ENCODE data around the gene UXT. TPM values are rescaled to one million over a fixed set of nuclear protein-coding genes. Genes with fewer than 3 reads are reported as not detected.

Gene UXT
- total RNA-seq, 1 donor from 2014 or later = 75.8 TPM

GRCh38 chrX:47649271-47649670 lies 9.7 kb downstream of the UXT start:
- DNase-seq = no peak

GRCh38 chrX:47648376-47648775 lies 10.6 kb downstream of the UXT start:
- no peak for DNase-seq

DNA sequence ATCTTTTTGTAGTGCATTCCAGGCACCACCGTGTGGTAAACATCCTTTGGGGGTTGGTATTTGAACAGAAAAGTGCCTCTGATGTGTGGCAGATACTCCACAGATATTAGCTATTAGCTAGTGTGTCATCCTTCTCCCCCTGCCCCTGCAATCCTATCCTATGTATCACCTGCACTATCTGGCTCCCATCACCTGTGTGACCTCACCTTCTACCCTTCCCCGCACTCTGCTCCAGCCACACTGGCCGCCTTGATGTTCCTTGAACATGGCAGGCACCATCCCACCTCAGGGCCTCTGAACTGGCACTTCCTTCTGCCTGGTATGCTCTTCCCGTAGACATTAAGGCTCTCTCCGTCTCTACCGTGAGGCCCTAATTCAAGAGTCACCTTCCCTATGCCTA lies 12.3 kb downstream of the UXT start:
- no peak for DNase-seq

DNA sequence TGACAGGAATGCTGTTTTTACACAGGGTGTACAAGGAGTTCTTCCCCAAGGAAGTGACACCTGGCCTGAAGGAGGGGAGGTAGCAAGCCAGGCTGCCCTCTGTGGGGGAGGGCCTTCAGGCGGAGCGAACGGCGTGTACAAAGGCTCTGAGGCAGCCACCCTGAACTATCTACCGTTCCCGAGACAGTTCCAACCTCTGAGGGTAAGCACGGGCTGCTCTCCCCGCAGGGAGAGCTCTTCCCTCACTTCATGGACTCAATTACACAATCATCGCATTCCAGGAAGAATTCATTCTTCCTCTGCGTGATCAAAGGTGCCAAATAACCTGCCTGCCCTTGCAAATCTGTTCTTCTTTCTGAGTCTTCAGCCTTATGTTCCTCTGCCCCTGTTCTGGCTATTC lies 13.4 kb downstream of the UXT start:
- DNase-seq = no peak

DNA sequence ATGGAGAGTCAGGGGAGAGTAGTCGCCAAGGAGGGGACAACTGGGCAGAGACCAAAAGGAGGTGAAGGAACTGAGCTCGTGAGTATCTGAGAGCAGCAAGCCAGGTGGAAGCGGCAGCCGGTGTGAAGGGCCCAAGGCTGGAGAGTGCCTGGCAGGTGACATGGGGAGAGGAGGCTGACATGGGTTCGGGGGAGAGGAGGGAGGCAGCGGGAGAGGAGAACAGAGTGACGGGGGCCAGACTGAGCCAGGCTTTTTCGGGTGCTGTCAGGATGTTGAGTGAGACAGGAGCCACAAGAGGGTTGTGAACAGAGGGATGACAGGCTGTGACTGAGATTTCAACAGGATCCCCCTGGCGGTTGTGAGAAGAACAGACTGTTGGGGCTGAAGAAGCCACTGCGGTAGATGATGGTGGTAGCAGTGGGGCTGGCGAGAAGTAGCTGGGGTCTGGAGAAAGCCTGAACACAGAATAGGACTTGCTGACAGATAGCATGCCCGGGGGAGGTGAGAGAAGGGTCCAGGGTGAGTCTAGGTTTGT lies 14.4 kb downstream of the UXT start:
- DNase-seq = no peak

- peak; percentile 1 for DNase-seq
Measured at GRCh38 chrX:47643926-47644325, 15.1 kb downstream of the UXT start.

GRCh38 chrX:47638816-47639215 lies 20.2 kb downstream of the UXT start:
- DNase-seq = no peak

- no peak for DNase-seq
Measured at GRCh38 chrX:47637546-47638195, 21.3 kb downstream of the UXT start.

GRCh38 chrX:47634871-47635575 lies 24.0 kb downstream of the UXT start:
- no peak for DNase-seq

- no peak for DNase-seq
Measured at GRCh38 chrX:47633689-47634590, 25.0 kb downstream of the UXT start.

DNA sequence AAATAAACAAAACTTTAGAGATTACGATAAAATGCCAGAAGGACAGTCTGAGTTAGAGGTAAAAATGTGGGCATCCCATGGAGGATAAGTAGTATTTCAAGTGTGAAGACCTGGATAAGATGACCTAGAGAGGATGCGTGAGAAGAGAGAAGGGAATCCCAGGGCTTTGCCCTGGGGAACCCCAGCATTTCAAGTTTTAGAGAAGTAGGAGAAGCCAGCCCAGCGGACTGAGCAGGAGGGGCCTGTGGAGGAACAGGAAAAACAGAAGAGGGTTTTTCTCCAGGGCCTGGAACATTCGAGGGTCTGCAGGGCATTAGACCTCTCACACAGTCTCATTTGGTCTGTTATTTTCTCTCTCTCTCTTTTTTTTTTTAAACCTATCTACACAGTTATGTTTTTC lies 26.3 kb downstream of the UXT start:
- DNase-seq = no peak

GRCh38 chrX:47631676-47632075 lies 27.3 kb downstream of the UXT start:
- DNase-seq = no peak

DNA sequence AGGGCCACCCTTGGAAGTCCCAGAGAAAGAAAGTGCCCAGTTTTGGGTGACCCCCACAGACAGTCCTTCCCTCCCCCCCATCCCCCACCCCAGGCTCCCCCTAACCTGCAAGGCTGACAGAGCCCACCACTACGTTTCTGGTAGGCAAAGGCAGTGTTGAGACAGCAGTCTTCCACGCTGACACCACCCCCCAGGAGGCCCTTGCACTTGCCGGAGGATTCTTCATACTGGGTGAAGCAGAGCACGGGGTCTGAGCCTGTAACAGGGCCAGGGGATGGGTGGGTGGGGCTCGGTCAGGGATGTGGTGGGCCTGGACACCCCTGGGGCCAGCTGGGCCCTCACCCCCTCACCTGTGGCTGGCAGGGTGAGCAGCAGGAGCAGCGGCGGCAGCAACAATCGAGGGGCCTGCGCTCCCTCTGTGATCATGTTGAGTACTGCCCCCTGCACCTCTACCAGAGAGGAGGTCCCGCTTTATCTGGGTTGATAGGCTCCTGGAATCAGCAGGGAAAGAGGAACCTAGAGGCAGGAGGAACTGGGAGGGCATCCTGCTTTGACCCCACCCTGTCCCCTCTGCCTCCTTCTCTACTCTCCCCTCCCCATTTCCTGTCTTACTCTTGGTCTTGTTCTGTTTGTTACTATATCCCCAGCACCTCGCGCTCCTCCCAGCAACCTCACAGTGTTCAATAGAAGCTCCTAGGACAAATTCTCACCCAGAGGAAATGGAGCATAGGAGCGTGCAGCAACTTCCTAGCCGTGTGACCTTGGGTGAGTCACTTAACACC lies 29.4 kb downstream of the UXT start, which contains the start of gene CFP:
TSS of gene CFP (minus strand) at position 512 of the 782 bp plus-strand sequence. CDS start at position 426, 86 bp downstream.
- DNase-seq = no peak

- no peak for DNase-seq
Measured at GRCh38 chrX:47628982-47629381, 30.0 kb downstream of the UXT start.

DNA sequence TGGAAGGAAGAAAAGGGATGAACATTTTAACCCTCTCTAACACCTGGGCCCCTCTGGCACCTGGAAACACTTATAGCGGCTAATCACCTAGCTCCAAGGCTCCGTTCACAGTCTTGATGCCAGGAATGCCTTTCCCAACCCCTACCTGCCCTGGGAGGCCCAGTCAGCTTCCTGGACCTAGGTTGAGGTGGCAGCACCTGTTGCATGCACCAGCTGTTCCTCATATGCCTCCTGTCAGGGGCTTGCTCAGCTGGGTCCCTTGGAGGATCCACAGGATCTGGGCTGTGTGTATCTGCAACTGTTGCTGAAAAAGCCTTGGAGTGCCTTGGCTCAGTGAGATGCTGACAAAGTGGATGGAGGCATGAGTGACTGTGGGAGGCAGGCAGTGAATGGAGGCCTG lies 33.6 kb downstream of the UXT start:
- no peak for DNase-seq

DNA sequence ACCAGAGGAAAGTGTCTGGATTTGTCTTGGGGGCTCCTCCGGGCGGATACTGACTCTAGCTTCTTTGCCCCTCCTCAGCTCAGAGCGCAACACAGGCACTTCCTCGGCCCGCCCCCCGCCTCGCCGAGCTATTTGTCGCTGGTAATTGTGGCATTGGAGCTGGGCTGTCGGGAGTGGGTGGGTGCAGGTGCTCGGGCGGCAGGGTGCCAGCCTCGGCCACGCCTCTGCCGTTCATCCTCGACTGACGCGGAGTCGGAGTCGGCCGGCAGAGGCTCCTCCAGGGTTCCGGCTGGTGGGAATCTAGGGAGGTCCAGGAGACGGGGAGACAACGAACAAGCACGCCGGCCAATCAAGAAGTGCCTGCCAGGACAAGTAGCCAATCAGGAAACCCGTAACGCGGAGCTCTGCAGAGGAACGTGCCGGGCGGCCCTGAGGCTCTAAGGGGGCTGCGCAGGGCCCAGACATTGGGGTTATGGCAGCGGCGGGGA lies 35.4 kb downstream of the UXT start:
- DNase-seq = peak; percentile 1

DNA sequence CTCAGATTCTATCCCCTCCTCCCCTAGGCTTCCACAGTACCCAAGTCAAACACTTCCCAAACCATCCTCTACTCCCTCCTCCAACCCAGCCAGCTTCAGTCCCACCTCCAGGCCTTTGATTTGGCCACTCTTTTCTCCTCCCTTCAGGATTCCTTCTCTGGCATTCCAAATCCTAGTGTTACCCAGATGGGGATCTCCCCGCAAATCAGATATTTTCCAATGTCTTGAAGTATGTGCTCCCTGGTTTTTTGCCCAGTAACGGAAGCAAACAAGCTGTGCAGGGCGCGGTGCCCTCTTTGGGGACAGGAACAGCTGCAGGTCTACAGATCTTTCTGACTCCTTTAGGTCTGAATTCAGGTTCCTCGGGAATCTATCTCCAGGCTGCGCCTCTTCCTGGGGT lies 37.1 kb downstream of the UXT start:
- DNase-seq = no peak

- DNase-seq = no peak
Measured at GRCh38 chrX:47620303-47620685, 38.7 kb downstream of the UXT start.

DNA sequence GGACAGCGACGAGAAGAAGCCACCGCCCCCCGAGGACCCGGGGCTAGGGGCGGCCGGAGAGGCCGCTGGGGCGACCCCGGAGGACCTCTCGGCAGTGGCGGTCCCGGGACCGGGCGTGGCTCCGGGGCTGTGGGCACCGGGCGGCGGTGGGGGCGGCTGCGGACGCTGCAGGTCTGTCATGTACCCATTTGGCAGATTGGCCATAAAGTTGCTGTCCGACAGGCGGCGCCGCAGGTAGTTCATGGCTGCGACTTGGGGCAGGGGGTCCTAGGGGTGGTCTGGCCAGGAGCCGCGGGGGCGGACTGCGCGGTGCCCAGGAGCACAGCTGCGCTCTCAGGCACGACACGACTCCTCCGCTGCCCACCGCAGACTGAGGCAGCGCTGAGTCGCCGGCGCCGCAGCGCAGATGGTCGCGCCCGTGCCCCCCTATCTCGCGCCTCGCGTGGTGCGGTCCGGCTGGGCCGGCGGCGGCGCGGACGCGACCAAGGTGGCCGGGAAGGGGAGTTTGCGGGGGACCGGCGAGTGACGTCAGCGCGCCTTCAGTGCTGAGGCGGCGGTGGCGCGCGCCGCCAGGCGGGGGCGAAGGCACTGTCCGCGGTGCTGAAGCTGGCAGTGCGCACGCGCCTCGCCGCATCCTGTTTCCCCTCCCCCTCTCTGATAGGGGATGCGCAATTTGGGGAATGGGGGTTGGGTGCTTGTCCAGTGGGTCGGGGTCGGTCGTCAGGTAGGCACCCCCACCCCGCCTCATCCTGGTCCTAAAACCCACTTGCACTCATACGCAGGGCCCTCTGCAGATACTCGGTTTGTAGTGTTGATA lies 39.3 kb downstream of the UXT start, which contains the start of gene SYN1:
TSS of gene SYN1 (minus strand) at position 372 of the 817 bp plus-strand sequence. CDS start at position 243, 129 bp downstream.
- DNase-seq = peak; percentile 66

DNA sequence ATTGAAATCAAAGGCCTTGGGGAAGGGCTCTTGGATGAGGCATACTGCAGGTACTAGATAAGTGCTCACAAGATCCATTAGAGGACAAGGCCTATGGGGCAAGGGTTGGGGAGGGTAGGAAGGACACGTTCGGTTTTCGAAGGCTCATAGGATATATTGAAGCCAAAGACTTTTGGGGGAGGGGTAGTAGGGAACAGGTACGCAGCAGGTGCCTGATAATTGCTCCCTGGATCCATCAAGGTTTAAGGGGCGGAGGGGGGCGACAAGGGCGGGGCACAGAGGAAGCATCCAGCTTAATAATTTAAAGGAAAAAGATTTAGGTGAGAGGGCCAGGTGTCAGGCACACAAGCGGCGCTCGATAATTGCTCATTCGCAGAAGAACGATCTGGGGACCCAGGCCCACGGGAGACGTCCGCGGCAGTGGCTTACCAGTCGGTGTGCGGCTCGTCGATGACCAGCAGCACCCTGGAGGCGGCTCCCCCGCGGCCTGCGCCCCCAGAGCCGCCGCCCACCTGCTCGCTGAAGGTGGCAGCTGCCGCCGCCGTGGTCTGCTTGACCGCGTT lies 40.0 kb downstream of the UXT start:
- no peak for DNase-seq
